Neural cell (in vitro differentiated cells): ENCODE results near the gene TMEM9. TPM values are rescaled to one million over a fixed set of nuclear protein-coding genes. Genes with fewer than 3 reads are reported as not detected.

Experiments used
- H2AFZ ChIP-seq: fragments of 200-600, 300-800 bp; sonication (generic), shearing (Covaris generic); 2 replicates; pipeline ENCODE4 v1.6.0; 2014; ENCODE audit warnings: low read depth, mild to moderate bottlenecking, antibody characterized with exemption, low read length, moderate library complexity
- H3F3A ChIP-seq: fragments of 200-600 bp; shearing (Covaris generic); 2 replicates; pipeline ENCODE4 v1.6.1; 2016; ENCODE audit warnings: mild to moderate bottlenecking, moderate library complexity, mixed read lengths, antibody characterized with exemption, low read length; ENCODE audit not compliant: insufficient read depth, poor library complexity, severe bottlenecking
- H3K27ac ChIP-seq: fragments of 200-600, 300-800 bp; sonication (generic), shearing (Covaris generic); 2 replicates; pipeline ENCODE4 v1.5.1; 2014; ENCODE audit warnings: mild to moderate bottlenecking, low read length, moderate library complexity
- H3K27me3 ChIP-seq: fragments of 300-800, 200-600 bp; sonication (generic), shearing (Covaris generic); 2 replicates; pipeline ENCODE4 v1.6.0; 2014; ENCODE audit warnings: mild to moderate bottlenecking, low read depth, low read length, moderate library complexity; ENCODE audit not compliant: insufficient read depth
- H3K36me3 ChIP-seq: fragments of 300-800, 200-600 bp; sonication (generic), shearing (Covaris generic); 2 replicates; pipeline ENCODE4 v1.5.1; 2014; ENCODE audit warnings: mild to moderate bottlenecking, antibody characterized with exemption, low read length, moderate library complexity; ENCODE audit not compliant: insufficient read depth
- H3K4me2 ChIP-seq: fragments of 300-800, 200-600 bp; sonication (generic), shearing (Covaris generic); 2 replicates; pipeline ENCODE4 v1.6.0; 2014; ENCODE audit warnings: mild to moderate bottlenecking, low read length
- H3K4me3 ChIP-seq: fragments of 300-800, 200-600 bp; sonication (generic), shearing (Covaris generic); 2 replicates; pipeline ENCODE4 v1.5.1; 2014; ENCODE audit warnings: mild to moderate bottlenecking, low read length, moderate library complexity
- H3K79me2 ChIP-seq: fragments of 200-600 bp; shearing (Covaris generic); replicated peaks from 2 replicates; pipeline ENCODE4 v1.6.0; 2014; ENCODE audit warnings: mild to moderate bottlenecking, low read length, moderate library complexity; ENCODE audit not compliant: insufficient read depth
- H3K9ac ChIP-seq: fragments of 300-800, 200-600 bp; sonication (generic), shearing (Covaris generic); 2 replicates; pipeline ENCODE4 v1.6.1; 2016; ENCODE audit warnings: mild to moderate bottlenecking, low read length, mixed read lengths
- H3K9me2 ChIP-seq: fragments of 200-600 bp; shearing (Covaris generic); 2 replicates; pipeline ENCODE4 v1.6.1; 2016; ENCODE audit warnings: mild to moderate bottlenecking, low read length, mixed read lengths; ENCODE audit not compliant: insufficient read depth
- H3K9me3 ChIP-seq: fragments of 200-600, 300-800 bp; sonication (generic), shearing (Covaris generic); 2 replicates; pipeline ENCODE4 v1.6.1; 2016; ENCODE audit warnings: mild to moderate bottlenecking, mixed run types, low read length, moderate library complexity, mixed read lengths
- H4K20me1 ChIP-seq: fragments of 200-600 bp; shearing (Covaris generic); 2 replicates; pipeline ENCODE4 v1.6.1; 2016; ENCODE audit warnings: mild to moderate bottlenecking, mixed run types; ENCODE audit not compliant: insufficient read depth
- CTCF ChIP-seq: fragments of 450-650 bp; IDR thresholded peaks from 2 replicates; pipeline ENCODE4 v1.5.1; 2014; ENCODE audit warnings: antibody characterized with exemption, mild to moderate bottlenecking, moderate library complexity; ENCODE audit not compliant: poor library complexity, severe bottlenecking
- EP300 ChIP-seq: fragments of 450-650 bp; conservative IDR thresholded peaks from 2 replicates; pipeline ENCODE4 v1.6.1; 2014; ENCODE audit warnings: antibody characterized with exemption, mild to moderate bottlenecking, moderate library complexity; ENCODE audit not compliant: poor library complexity, severe bottlenecking
- EZH2 ChIP-seq: fragments of 200-600, 300-800 bp; shearing (Covaris generic), sonication (generic); IDR thresholded peaks from 2 replicates; pipeline ENCODE4 v1.6.1; 2014; ENCODE audit warnings: antibody characterized with exemption, low read length, borderline replicate concordance, mild to moderate bottlenecking; ENCODE audit not compliant: insufficient read depth, poor library complexity, severe bottlenecking
- MXI1 ChIP-seq: fragments of 450-650 bp; conservative IDR thresholded peaks from 2 replicates; pipeline ENCODE4 v1.6.1; 2014; ENCODE audit warnings: antibody characterized with exemption, mild to moderate bottlenecking; ENCODE audit not compliant: poor library complexity, severe bottlenecking
- POLR2AphosphoS5 ChIP-seq: IDR thresholded peaks from 2 replicates; pipeline ENCODE4 v1.6.1; 2012
- RAD21 ChIP-seq: fragments of 450-650 bp; conservative IDR thresholded peaks from 2 replicates; pipeline ENCODE4 v1.6.1; 2014; ENCODE audit warnings: antibody characterized with exemption, mild to moderate bottlenecking, moderate library complexity
- REST ChIP-seq: IDR thresholded peaks from 2 replicates; pipeline ENCODE4 v1.6.1; 2012; ENCODE audit warnings: borderline replicate concordance
- SMC3 ChIP-seq: fragments of 450-650 bp; conservative IDR thresholded peaks from 2 replicates; pipeline ENCODE4 v1.6.1; 2014; ENCODE audit warnings: antibody characterized with exemption, mild to moderate bottlenecking, moderate library complexity; ENCODE audit not compliant: poor library complexity
- TAF1 ChIP-seq: IDR thresholded peaks from 2 replicates; pipeline ENCODE4 v1.6.1; 2012; ENCODE audit warnings: low read depth
- polyA plus RNA-seq: library from polyadenylated mRNA; depleted of rRNA; stranded (reverse); fragments of >200 nt; gene quantifications from 2 replicates; pipeline ENCODE4 v1.2.3, GENCODE V29; 2014

TMEM9 gene
- polyA plus RNA-seq, 1 donor from 2014 or later, result 182 TPM

- no peaks in the 10 kb centered on the region for H3K36me3 ChIP-seq
- no peaks in the 10 kb centered on the region for H4K20me1 ChIP-seq
- no peak overlapping the region for H3K4me2 ChIP-seq
- H2AFZ ChIP-seq, result no peak overlapping the region
- no peaks in the 10 kb centered on the region for H3K27me3 ChIP-seq
- TF ChIP-seq REST (no peak), TAF1 (no peak), CTCF (no peak), SMC3 (no peak), EP300 (no peak), EZH2 (no peak), RAD21 (no peak), POLR2AphosphoS5 (no peak), MXI1 (no peak)
- no peaks in the 10 kb centered on the region for H3K9me2 ChIP-seq
- no peak overlapping the region for H3K9ac ChIP-seq
- H3K27ac ChIP-seq, result no peak overlapping the region
- H3K79me2 ChIP-seq, result no peaks in the 10 kb centered on the region
- H3K9me3 ChIP-seq, result no peaks in the 10 kb centered on the region
- no peak overlapping the region for H3K4me3 ChIP-seq
- H3F3A ChIP-seq, result no peaks in the 10 kb centered on the region
These were observed 19.9 kb downstream of the TMEM9 start for GRCh38 chr1:201134405-201134804.

GRCh38 chr1:201131398-201131797, 22.9 kb downstream of the TMEM9 start:
- H3K9me2 ChIP-seq, result no peaks in the 10 kb centered on the region
- no peaks in the 10 kb centered on the region for H4K20me1 ChIP-seq
- no peak overlapping the region for H3K4me3 ChIP-seq
- no peaks in the 10 kb centered on the region for H3K27me3 ChIP-seq
- no peaks in the 10 kb centered on the region for H3F3A ChIP-seq
- H3K4me2 ChIP-seq, result no peak overlapping the region
- no peak for TF ChIP-seq EZH2
- H3K9me3 ChIP-seq, result no peaks in the 10 kb centered on the region
- H2AFZ ChIP-seq, result no peak overlapping the region
- no peaks in the 10 kb centered on the region for H3K36me3 ChIP-seq
- no peaks in the 10 kb centered on the region for H3K79me2 ChIP-seq
- no peak overlapping the region for H3K9ac ChIP-seq
- no peak overlapping the region for H3K27ac ChIP-seq

- Histone ChIP-seq H3K9me3 (no peaks in the 10 kb centered on the region), H3K27me3 (no peaks in the 10 kb centered on the region), H4K20me1 (no peaks in the 10 kb centered on the region), H3K36me3 (no peaks in the 10 kb centered on the region), H3K4me3 (no peak overlapping the region), H2AFZ (no peak overlapping the region), H3K27ac (no peak overlapping the region), H3K9ac (no peak overlapping the region), H3K4me2 (no peak overlapping the region), H3K79me2 (no peaks in the 10 kb centered on the region), H3K9me2 (no peaks in the 10 kb centered on the region), H3F3A (no peaks in the 10 kb centered on the region)
- no peak for TF ChIP-seq RAD21
- TF ChIP-seq TAF1, result no peak
- TF ChIP-seq EP300, result no peak
- TF ChIP-seq SMC3, result no peak
- TF ChIP-seq CTCF, result no peak
- no peak for TF ChIP-seq EZH2
- TF ChIP-seq MXI1, result no peak
- no peak for TF ChIP-seq REST
- no peak for TF ChIP-seq POLR2AphosphoS5
These were observed 25.3 kb downstream of the TMEM9 start for GRCh38 chr1:201128962-201129361.
